ENCODE measurements around the gene RAPGEF5. TPM values are rescaled to one million over a fixed set of nuclear protein-coding genes. Genes with fewer than 3 reads are reported as not detected.

Gene RAPGEF5
- total and polyA plus RNA-seq, 10 of the 15 experiments (the other 5 are each of a cell fraction or from before 2014, with no cell fraction given): 0.38 to 4.0 (median 1.6) TPM; not detected in 1

DNA sequence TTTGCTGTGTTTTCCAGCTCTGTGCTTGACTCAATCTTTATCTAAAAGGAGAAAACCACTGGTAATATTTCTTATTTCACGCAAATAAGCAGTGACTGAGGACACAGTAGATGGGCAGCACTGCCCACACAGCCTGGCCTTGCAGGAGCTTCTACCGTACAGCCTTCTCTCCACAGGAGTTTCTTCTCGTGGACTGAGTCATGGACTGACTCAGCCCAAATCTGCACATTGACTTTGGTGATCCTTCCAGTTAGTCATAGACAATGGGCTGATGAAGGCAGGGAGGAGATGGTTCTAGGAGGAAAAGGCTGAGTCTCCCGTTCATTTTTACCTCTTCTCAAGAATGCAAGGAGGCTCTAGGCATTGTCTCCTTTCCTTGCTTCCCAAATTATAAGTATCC, 200.7 kb downstream of the RAPGEF5 start (continued):
- TF ChIP-seq, protein P1, sequence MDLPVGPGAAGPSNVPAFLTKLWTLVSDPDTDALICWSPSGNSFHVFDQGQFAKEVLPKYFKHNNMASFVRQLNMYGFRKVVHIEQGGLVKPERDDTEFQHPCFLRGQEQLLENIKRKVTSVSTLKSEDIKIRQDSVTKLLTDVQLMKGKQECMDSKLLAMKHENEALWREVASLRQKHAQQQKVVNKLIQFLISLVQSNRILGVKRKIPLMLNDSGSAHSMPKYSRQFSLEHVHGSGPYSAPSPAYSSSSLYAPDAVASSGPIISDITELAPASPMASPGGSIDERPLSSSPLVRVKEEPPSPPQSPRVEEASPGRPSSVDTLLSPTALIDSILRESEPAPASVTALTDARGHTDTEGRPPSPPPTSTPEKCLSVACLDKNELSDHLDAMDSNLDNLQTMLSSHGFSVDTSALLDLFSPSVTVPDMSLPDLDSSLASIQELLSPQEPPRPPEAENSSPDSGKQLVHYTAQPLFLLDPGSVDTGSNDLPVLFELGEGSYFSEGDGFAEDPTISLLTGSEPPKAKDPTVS (IDR thresholded peaks at IDR 0.05; ENCODE audit: low read depth, low read length): no peak
- TF ChIP-seq STAT3 (IDR thresholded peaks at IDR 0.05; ENCODE audit: low read depth, low read length) (no peak), CBFB (IDR thresholded peaks at IDR 0.05; ENCODE audit: low read depth) (no peak), RUNX3 (IDR thresholded peaks at IDR 0.05; ENCODE audit: low read length) (no peak), ETV6 (conservative IDR thresholded peaks at IDR 0.05 in 1 of 2, IDR thresholded peaks at IDR 0.05 in 1 of 2; ENCODE audit: borderline replicate concordance in 1 of 2, low read depth in 1 of 2) (no peak), SP1 (IDR thresholded peaks at IDR 0.05; ENCODE audit: low read depth, low read length) (no peak), PAX8 (IDR thresholded peaks at IDR 0.05) (no peak)
- TF ChIP-seq, protein P2, sequence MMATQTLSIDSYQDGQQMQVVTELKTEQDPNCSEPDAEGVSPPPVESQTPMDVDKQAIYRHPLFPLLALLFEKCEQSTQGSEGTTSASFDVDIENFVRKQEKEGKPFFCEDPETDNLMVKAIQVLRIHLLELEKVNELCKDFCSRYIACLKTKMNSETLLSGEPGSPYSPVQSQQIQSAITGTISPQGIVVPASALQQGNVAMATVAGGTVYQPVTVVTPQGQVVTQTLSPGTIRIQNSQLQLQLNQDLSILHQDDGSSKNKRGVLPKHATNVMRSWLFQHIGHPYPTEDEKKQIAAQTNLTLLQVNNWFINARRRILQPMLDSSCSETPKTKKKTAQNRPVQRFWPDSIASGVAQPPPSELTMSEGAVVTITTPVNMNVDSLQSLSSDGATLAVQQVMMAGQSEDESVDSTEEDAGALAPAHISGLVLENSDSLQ (IDR thresholded peaks at IDR 0.05): no peak
- TF ChIP-seq, protein P3, sequence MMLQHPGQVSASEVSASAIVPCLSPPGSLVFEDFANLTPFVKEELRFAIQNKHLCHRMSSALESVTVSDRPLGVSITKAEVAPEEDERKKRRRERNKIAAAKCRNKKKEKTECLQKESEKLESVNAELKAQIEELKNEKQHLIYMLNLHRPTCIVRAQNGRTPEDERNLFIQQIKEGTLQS (IDR thresholded peaks at IDR 0.05; ENCODE audit: borderline replicate concordance, extremely low read depth, low read depth, low read length): no peak

DNA sequence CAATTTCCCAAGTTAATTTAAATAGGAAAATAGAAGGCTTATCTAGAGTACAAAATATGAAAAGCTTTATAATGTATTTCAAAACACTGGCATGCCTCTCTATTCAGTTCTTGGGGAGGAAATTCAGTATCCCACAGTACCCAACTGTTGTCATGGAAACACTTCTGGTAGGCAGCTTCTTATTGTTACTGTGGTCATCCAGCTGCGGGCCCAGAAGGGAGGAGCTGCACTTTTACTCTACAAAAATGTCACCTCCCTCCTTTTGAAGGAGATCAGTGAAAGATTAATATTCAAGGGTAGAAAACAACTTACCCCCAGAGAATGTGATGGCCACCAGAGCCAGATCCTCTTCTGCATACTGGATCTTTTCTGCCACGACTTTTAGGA, 202.8 kb downstream of the RAPGEF5 start:
- no peak for DNase-seq (ENCODE audit: low read depth, low spot score)
- Histone ChIP-seq H3K27me3 (replicated peaks in 1 of 2; ENCODE audit: control insufficient read depth in 2 of 2, insufficient read depth in 2 of 2, low read length in 1 of 2) (no peaks in the 10 kb centered on the region), H3K79me2 (ENCODE audit: control insufficient read depth, insufficient read depth, low read length) (no peaks in the 10 kb centered on the region), H3K9ac (ENCODE audit: control insufficient read depth, insufficient read depth, low read length) (no peak overlapping the region), H3K4me1 (ENCODE audit: control insufficient read depth, insufficient read depth, low read length) (no peaks in the 10 kb centered on the region), H3K27ac (ENCODE audit: control insufficient read depth, insufficient read depth) (no peak overlapping the region), H3K4me2 (ENCODE audit: control insufficient read depth, insufficient read depth) (no peak overlapping the region), H3K4me3 (no peak overlapping the region), H3K36me3 (ENCODE audit: control insufficient read depth in 2 of 2, insufficient read depth in 2 of 2, low read length in 1 of 2) (no peaks in the 10 kb centered on the region), H3K9me3 (replicated peaks; ENCODE audit: control insufficient read depth, insufficient read depth, low read length) (no peaks in the 10 kb centered on the region), H4K20me1 (ENCODE audit: control insufficient read depth, insufficient read depth) (no peaks in the 10 kb centered on the region), H2AFZ (ENCODE audit: control insufficient read depth, low read depth, low read length) (no peak overlapping the region)
- ChIA-PET CTCF (interaction anchor here (0.6 to 2.2 kb wide), 3 partner anchors 11 to 164 kb away, joined by 3 to 10 read pairs (median 5); no protein-coding TSS in a partner anchor), POLR2A (no interaction called here), SMC1A (ENCODE audit: uncharacterized antibody, unreplicated experiment) (interaction anchor here (0.7 to 0.8 kb wide), 2 partner anchors 19 to 1368 kb away, joined by 3 read pairs; no protein-coding TSS in a partner anchor), RAD21 (ENCODE audit: unreplicated experiment) (no interaction called here)
- no peak for ATAC-seq
- BruUV-seq (replicated peaks): no TSS peak
- 0% methylated on average over 2 of the region's 2 CpGs for WGBS (ENCODE audit: insufficient coverage, insufficient replicate concordance, low lambda C conversion rate, missing lambda C conversion rate)
- no peak for FAIRE-seq
- intact Hi-C loops (cut with micrococcal nuclease; ENCODE audit: unreplicated experiment) (no loop called here), in situ Hi-C loops (cut with MboI) (no loop called here)
- TF ChIP-seq ZNF384 (IDR thresholded peaks at IDR 0.05; ENCODE audit: borderline replicate concordance, low read depth, low read length): no peak
- TF ChIP-seq IKZF1 (conservative IDR thresholded peaks at IDR 0.05): no peak
- no peak for TF ChIP-seq CBX5 (IDR thresholded peaks at IDR 0.05; ENCODE audit: low read depth)
- TF ChIP-seq, protein P4, sequence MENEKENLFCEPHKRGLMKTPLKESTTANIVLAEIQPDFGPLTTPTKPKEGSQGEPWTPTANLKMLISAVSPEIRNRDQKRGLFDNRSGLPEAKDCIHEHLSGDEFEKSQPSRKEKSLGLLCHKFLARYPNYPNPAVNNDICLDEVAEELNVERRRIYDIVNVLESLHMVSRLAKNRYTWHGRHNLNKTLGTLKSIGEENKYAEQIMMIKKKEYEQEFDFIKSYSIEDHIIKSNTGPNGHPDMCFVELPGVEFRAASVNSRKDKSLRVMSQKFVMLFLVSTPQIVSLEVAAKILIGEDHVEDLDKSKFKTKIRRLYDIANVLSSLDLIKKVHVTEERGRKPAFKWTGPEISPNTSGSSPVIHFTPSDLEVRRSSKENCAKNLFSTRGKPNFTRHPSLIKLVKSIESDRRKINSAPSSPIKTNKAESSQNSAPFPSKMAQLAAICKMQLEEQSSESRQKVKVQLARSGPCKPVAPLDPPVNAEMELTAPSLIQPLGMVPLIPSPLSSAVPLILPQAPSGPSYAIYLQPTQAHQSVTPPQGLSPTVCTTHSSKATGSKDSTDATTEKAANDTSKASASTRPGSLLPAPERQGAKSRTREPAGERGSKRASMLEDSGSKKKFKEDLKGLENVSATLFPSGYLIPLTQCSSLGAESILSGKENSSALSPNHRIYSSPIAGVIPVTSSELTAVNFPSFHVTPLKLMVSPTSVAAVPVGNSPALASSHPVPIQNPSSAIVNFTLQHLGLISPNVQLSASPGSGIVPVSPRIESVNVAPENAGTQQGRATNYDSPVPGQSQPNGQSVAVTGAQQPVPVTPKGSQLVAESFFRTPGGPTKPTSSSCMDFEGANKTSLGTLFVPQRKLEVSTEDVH (IDR thresholded peaks at IDR 0.05; ENCODE audit: low read depth, partially characterized antibody): no peak
- TF ChIP-seq, protein P5, sequence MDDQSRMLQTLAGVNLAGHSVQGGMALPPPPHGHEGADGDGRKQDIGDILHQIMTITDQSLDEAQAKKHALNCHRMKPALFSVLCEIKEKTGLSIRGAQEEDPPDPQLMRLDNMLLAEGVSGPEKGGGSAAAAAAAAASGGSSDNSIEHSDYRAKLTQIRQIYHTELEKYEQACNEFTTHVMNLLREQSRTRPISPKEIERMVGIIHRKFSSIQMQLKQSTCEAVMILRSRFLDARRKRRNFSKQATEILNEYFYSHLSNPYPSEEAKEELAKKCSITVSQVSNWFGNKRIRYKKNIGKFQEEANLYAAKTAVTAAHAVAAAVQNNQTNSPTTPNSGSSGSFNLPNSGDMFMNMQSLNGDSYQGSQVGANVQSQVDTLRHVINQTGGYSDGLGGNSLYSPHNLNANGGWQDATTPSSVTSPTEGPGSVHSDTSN (IDR thresholded peaks at IDR 0.05; ENCODE audit: insufficient replicate concordance, low read depth, low read length): no peak
- no peak for TF ChIP-seq CBX3 (IDR thresholded peaks at IDR 0.05; ENCODE audit: borderline replicate concordance, low read depth)
- no peak for TF ChIP-seq BMI1 (IDR thresholded peaks at IDR 0.05; ENCODE audit: borderline replicate concordance)

Measured in GM12878 (cell line).